Endothelial cell of umbilical vein (primary cell): ENCODE data around the gene SLC26A8. TPM values are rescaled to one million over a fixed set of nuclear protein-coding genes. Genes with fewer than 3 reads are reported as not detected.

ENCODE experiments used
- BruUV-seq: library from RNA; stranded (reverse); fragments of 400-500 nt; replicated peaks from 2 replicates; lab custom pipeline; 2021; lab: Mats Ljungman, UMichigan
- CTCF ChIA-PET: fragments of 300-600, 350-600 bp; sonication (Branson Sonifier 250); formaldehyde crosslinking; loops from one replicate; lab custom pipeline; 2021; ENCODE audit warnings: antibody characterized with exemption, inconsistent platforms; lab: Charles Lee
- POLR2A ChIA-PET: fragments of 300-600, 350-600 bp; sonication (Branson Sonifier 250); formaldehyde crosslinking; loops from one replicate; lab custom pipeline; 2021; ENCODE audit warnings: antibody characterized with exemption, inconsistent platforms; lab: Charles Lee
- DNase-seq: peaks from one replicate; pipeline ENCODE4 v3.0.0-alpha.2; 2011; ENCODE audit warnings: low read depth, low spot score
- FAIRE-seq: peaks from 2 replicates; lab custom pipeline; 2011; peaks lifted over from hg19 to GRCh38; lab: Jason Lieb, UNC
- H2AFZ ChIP-seq: 2 replicates; pipeline ENCODE4 v1.6.0; 2012; ENCODE audit warnings: low read depth, low read length, control low read depth, inconsistent platforms
- H3K27ac ChIP-seq: 2 replicates; pipeline ENCODE4 v1.5.1; 2011; ENCODE audit warnings: low read depth, mild to moderate bottlenecking, control low read depth, low read length, moderate library complexity; ENCODE audit not compliant: insufficient read depth
- H3K27me3 ChIP-seq, 2 experiments: 2 replicates each; pipeline versions ENCODE4 v1.6.0 to v1.6.1; 2011; ENCODE audit warnings: low read length in 2 of 2, mixed read lengths in 1 of 2; ENCODE audit not compliant: control insufficient read depth in 2 of 2, insufficient read depth in 2 of 2
- H3K36me3 ChIP-seq, 2 experiments: 2 replicates in 1 of 2; 3 replicates in 1 of 2; pipeline ENCODE4 v1.5.1; 2011; ENCODE audit warnings: low read length in 2 of 2, mild to moderate bottlenecking in 1 of 2, moderate library complexity in 1 of 2; ENCODE audit not compliant: control insufficient read depth in 2 of 2, insufficient read depth in 2 of 2; ENCODE audit errors: extremely low read depth in 1 of 2
- H3K4me1 ChIP-seq: 3 replicates; pipeline ENCODE4 v1.5.1; 2011; ENCODE audit warnings: mild to moderate bottlenecking, low read length; ENCODE audit not compliant: control insufficient read depth, insufficient read depth; ENCODE audit errors: extremely low read depth
- H3K4me2 ChIP-seq: 2 replicates; pipeline ENCODE4 v1.6.1; 2011; ENCODE audit warnings: low read length, control low read depth, mixed read lengths; ENCODE audit not compliant: insufficient read depth
- H3K4me3 ChIP-seq, 3 experiments: fragments of 200-600 bp in 1 of 3; sonication (generic), shearing (Covaris generic) in 1 of 3; replicated peaks in 1 of 3; 2 replicates each; pipeline ENCODE4 v1.5.1; 2011 to 2016; ENCODE audit warnings: control low read depth in 3 of 3, low read length in 3 of 3, mild to moderate bottlenecking in 2 of 3, inconsistent platforms in 1 of 3, low read depth in 1 of 3, moderate library complexity in 1 of 3; ENCODE audit not compliant: insufficient read depth in 1 of 3
- H3K79me2 ChIP-seq: 2 replicates; pipeline ENCODE4 v1.6.0; 2012; ENCODE audit warnings: low read length, inconsistent platforms; ENCODE audit not compliant: control insufficient read depth, insufficient read depth
- H3K9ac ChIP-seq: replicated peaks from 2 replicates; pipeline ENCODE3; 2011; ENCODE audit warnings: low read length, control low read depth; ENCODE audit not compliant: insufficient read depth; ENCODE audit errors: extremely low read depth
- H3K9me1 ChIP-seq: replicated peaks from 3 replicates; pipeline ENCODE4 v1.6.0; 2011; ENCODE audit warnings: mild to moderate bottlenecking, low read length; ENCODE audit not compliant: control insufficient read depth, insufficient read depth; ENCODE audit errors: extremely low read depth
- H3K9me3 ChIP-seq: replicated peaks from 2 replicates; pipeline ENCODE4 v1.5.1; 2012; ENCODE audit warnings: low read length, inconsistent platforms; ENCODE audit not compliant: control insufficient read depth, insufficient read depth
- H4K20me1 ChIP-seq: replicated peaks from 2 replicates; pipeline ENCODE3; 2011; ENCODE audit warnings: mild to moderate bottlenecking, low read length; ENCODE audit not compliant: control insufficient read depth, insufficient read depth; ENCODE audit errors: extremely low read depth
- CTCF ChIP-seq, 2 donors: IDR thresholded peaks; 1 replicate in 1 of 2; 2 replicates in 1 of 2; pipeline ENCODE4 v1.5.1; 2011; ENCODE audit warnings: low read length in 2 of 2, mild to moderate bottlenecking in 2 of 2, moderate library complexity in 2 of 2, control low read depth in 1 of 2, inconsistent platforms in 1 of 2, low read depth in 1 of 2; ENCODE audit not compliant: insufficient read depth in 1 of 2; ENCODE audit errors: extremely low read depth in 1 of 2
- EZH2 ChIP-seq: IDR thresholded peaks from 2 replicates; pipeline ENCODE4 v1.6.1; 2012; ENCODE audit warnings: borderline replicate concordance, low read depth, mild to moderate bottlenecking, moderate library complexity, low read length, inconsistent platforms; ENCODE audit not compliant: severe bottlenecking
- FOS ChIP-seq: IDR thresholded peaks from 2 replicates; pipeline ENCODE4 v1.6.1; 2011; ENCODE audit warnings: mild to moderate bottlenecking, low read length, moderate library complexity, borderline replicate concordance; ENCODE audit not compliant: insufficient read depth
- GATA2 ChIP-seq: IDR thresholded peaks from 2 replicates; pipeline ENCODE4 v1.7.0; 2011; ENCODE audit warnings: low read depth, mild to moderate bottlenecking, moderate library complexity, mixed read lengths, low read length; ENCODE audit not compliant: insufficient read length, insufficient read depth
- JUN ChIP-seq: IDR thresholded peaks from 2 replicates; pipeline ENCODE4 v1.6.1; 2011; ENCODE audit warnings: borderline replicate concordance, low read depth; ENCODE audit not compliant: insufficient read length, insufficient read depth
- MAX ChIP-seq: IDR thresholded peaks from 2 replicates; pipeline ENCODE4 v1.6.1; 2011; ENCODE audit not compliant: insufficient read depth, insufficient read length
- MYC ChIP-seq: IDR thresholded peaks from one replicate; pipeline ENCODE4 v1.6.1; 2011; ENCODE audit warnings: mild to moderate bottlenecking, low read depth, low read length
- POLR2A ChIP-seq: IDR thresholded peaks from 2 replicates; pipeline ENCODE4 v1.6.1; 2012; ENCODE audit warnings: low read depth, mild to moderate bottlenecking, control low read depth, low read length
- POLR2AphosphoS5 ChIP-seq: IDR thresholded peaks from 2 replicates; pipeline ENCODE4 v1.6.1; 2012; ENCODE audit warnings: low read depth, mild to moderate bottlenecking, control low read depth, low read length, moderate library complexity; ENCODE audit not compliant: insufficient read depth
- dilution Hi-C: fragments of 300-500 bp; cut with MboI; formaldehyde crosslinking; loops from one replicate; pipeline ENCODE4 v1.15.0; 2019; ENCODE audit warnings: low sequenced_read_pairs; ENCODE audit not compliant: extremely low pct_ligation_motif_present
- intact Hi-C: fragments of 100-400 bp; cut with micrococcal nuclease; formaldehyde crosslinking; loops from one replicate; pipeline ENCODE4 v1.10.0; 2022
- polyA plus RNA-seq, 4 experiments: library from polyadenylated mRNA; depleted of rRNA in 3 of 4; stranded (reverse) in 3 of 4; unstranded in 1 of 4; fragments of >200 nt; gene quantifications; 2 replicates each; pipeline versions ENCODE4 v1.2.1 to v1.2.3, GENCODE V29; 2011 to 2012; ENCODE audit warnings: missing spikeins in 1 of 4
- total RNA-seq: library from RNA; stranded (reverse); gene quantifications from 2 replicates; pipeline ENCODE4 v1.2.3, GENCODE V29; 2021

Gene SLC26A8
- total and polyA plus RNA-seq, 2 donors (not counting 3 experiments of a cell fraction or from before 2014, with no cell fraction given), result 0.01 TPM; not detected in 1

GRCh38 chr6:36025932-36026327, 1.5 kb upstream of the SLC26A8 start:
- ChIA-PET POLR2A (no interaction called here), CTCF (interaction anchor here (0.6 to 5.6 kb wide), 7 partner anchors 11 to 315 kb away, joined by 3 to 155 read pairs (median 4); no protein-coding TSS in a partner anchor)
- Histone ChIP-seq H3K9me1 (no peaks in the 10 kb centered on the region), H3K9me3 (no peaks in the 10 kb centered on the region), H3K36me3 (no peaks in the 10 kb centered on the region), H3K4me2 (peak overlapping the region; percentile 73), H3K9ac (peak overlapping the region; percentile 4), H3K4me1 (peaks cover 18% of the 10 kb centered on the region), H3K4me3 (no peak overlapping the region), H2AFZ (peak overlapping the region; percentile 40), H4K20me1 (no peaks in the 10 kb centered on the region), H3K27me3 (no peaks in the 10 kb centered on the region), H3K79me2 (peaks cover 30% of the 10 kb centered on the region), H3K27ac (peak overlapping the region; percentile 48)
- no TSS peak for BruUV-seq
- intact Hi-C loops, result loop anchor here (2.0 kb wide), 3 partner anchors 107 to 325 kb away; no protein-coding TSS in a partner anchor
- no peak for TF ChIP-seq POLR2A
- no peak for TF ChIP-seq POLR2AphosphoS5
- FAIRE-seq (peak; percentile 93), DNase-seq (no peak)
- dilution Hi-C loops, result no loop called here

- no peaks in the 10 kb centered on the region for H3K9me3 ChIP-seq
- no peak for FAIRE-seq
- no peak overlapping the region for H3K4me3 ChIP-seq
- ChIA-PET POLR2A (no interaction called here), CTCF (interaction anchor here (0.6 to 5.6 kb wide), 7 partner anchors 10 to 316 kb away, joined by 3 to 155 read pairs (median 4); no protein-coding TSS in a partner anchor)
- peak overlapping the region; percentile 73 for H3K4me2 ChIP-seq
- intact Hi-C loops (no loop called here), dilution Hi-C loops (no loop called here)
- peaks cover 25% of the 10 kb centered on the region for H3K79me2 ChIP-seq
- no peaks in the 10 kb centered on the region for H3K9me1 ChIP-seq
- TF ChIP-seq MAX (no peak), FOS (peak; percentile 29), EZH2 (no peak), CTCF (IDR thresholded peaks at IDR 0.05; ENCODE audit: extremely low read depth in 1 of 2, insufficient read depth in 1 of 2, low read depth in 1 of 2, low read length in 2 of 2) (no peak), GATA2 (peak; percentile 69), POLR2AphosphoS5 (peak; percentile 24), JUN (peak; percentile 23), POLR2A (no peak), MYC (no peak)
- H3K27ac ChIP-seq, result peak overlapping the region; percentile 48
- no peaks in the 10 kb centered on the region for H3K36me3 ChIP-seq
- DNase-seq, result peak; percentile 85
- BruUV-seq, result no TSS peak
- no peak overlapping the region for H2AFZ ChIP-seq
- H3K9ac ChIP-seq, result no peak overlapping the region
- H3K4me1 ChIP-seq, result peaks cover 18% of the 10 kb centered on the region
- no peaks in the 10 kb centered on the region for H3K27me3 ChIP-seq
- no peaks in the 10 kb centered on the region for H4K20me1 ChIP-seq
Measured at GRCh38 chr6:36025260-36025931, 955 bp upstream of the SLC26A8 start.
